Caki2 (cell line): Measurements from ENCODE around the gene PIWIL4. TPM values are rescaled to one million over a fixed set of nuclear protein-coding genes. Genes with fewer than 3 reads are reported as not detected.

ENCODE experiments used
- DNase-seq: peaks from one replicate; pipeline ENCODE4 v3.0.0-alpha.2; 2015; ENCODE audit warnings: low read depth
- in situ Hi-C: cut with HindIII; loops from 2 replicates; pipeline ENCODE4 v1.10.0; 2016; ENCODE audit warnings: low sequenced_read_pairs, low pct_unique_long_range_greater_than_20kb, mixed read lengths
- total RNA-seq: library from RNA; depleted of rRNA; stranded (reverse); fragments of >200 nt; shearing (Covaris generic); gene quantifications from 2 replicates; pipeline ENCODE4 v1.2.3, GENCODE V29; 2014; ENCODE audit warnings: low replicate concordance; rRNA removed

Gene PIWIL4
- total RNA-seq, 1 experiment from 2014 or later, result 0.95 TPM

DNA sequence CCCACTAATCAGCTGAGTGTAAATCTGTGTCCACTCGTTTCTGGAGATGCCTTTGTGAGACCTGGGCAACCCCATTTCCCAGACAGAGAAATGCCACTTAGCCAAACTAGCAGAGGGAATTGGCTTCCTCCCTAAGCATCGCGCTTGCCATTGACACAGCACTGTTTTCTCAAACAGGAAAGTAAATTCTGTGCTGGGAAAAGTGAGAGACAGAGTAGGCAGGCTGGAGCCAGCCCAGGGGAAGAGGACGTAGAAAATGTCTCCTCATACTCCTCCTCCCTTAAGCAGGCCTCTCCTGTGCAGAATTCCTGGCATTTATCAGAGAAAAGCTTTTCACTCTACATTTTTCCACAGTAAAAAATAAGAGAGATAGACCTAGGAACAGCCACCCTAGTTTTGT lies 101.9 kb downstream of the PIWIL4 start:
- in situ Hi-C loops, result no loop called here
- DNase-seq, result no peak

Other genes starting within 250 kb of the PIWIL4 start
- gene GPR83, start 165.9 kb upstream of the PIWIL4 start, total RNA-seq, result not detected in 2 replicates
- gene MRE11, start 73.5 kb upstream of the PIWIL4 start, total RNA-seq, result 3.7 and 4.5 TPM in 2 replicates
- 4.2 and 6.7 TPM in 2 replicates for gene ANKRD49, start 73.4 kb upstream of the PIWIL4 start, total RNA-seq
- not detected in 2 replicates for gene C11orf97, start 54.9 kb upstream of the PIWIL4 start, total RNA-seq
- gene FUT4, start 23.4 kb upstream of the PIWIL4 start, total RNA-seq, result 1.8 and 5.8 TPM in 2 replicates
- 7.3 and 8.7 TPM in 2 replicates for gene AMOTL1, start 201.0 kb downstream of the PIWIL4 start, total RNA-seq